Measurements from ENCODE around the gene C1orf198.

C1orf198 gene

DNA sequence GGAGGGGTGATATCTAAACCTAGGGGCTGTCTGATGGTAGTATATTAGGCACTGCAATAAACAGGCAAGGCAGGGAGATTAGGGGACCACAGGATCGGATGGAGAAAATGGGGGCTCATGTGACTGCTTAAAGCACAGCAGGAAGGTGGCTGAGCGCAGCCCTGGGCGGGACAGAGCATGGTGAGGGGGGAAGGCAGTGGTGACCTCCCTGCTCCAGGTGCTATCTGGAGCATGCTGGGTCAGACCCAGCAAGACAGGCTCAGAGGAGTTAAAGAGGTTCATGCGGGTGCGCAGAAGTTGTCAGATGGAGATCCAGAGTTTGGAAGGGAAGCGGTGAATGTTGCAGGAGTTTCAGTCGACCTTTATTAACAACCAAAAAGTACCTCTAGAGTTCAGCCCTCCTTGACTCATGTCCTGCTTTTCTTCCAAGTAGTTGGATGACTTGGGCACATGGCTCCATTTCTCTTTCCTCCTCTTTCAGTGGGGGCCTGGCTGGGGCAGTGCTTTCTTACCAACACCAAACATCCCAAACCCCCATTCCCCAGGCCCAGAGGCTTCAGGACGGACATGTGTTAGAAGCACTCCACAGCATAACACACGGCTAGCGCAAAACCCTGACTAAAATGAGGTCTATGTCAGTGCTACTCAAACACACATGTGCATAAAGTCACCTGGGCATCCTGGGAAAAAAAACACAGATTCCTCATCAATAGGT, 79.6 kb downstream of the C1orf198 start:
- no peaks in the 10 kb centered on the region for H3K4me1 ChIP-seq (ENCODE audit: control insufficient read depth, insufficient read depth, low read length)
- H3K27me3 ChIP-seq (ENCODE audit: control insufficient read depth, insufficient read depth, low read length), result peaks cover 4% of the 10 kb centered on the region; the same call in 1 of the 2 replicates
- H3K36me3 ChIP-seq (ENCODE audit: control insufficient read depth, insufficient read depth, low read length), result no peaks in the 10 kb centered on the region
- no peak for DNase-seq (ENCODE audit: low read depth, low spot score)
- H3K4me3 ChIP-seq (ENCODE audit: low read length), result no peak overlapping the region
- no CpG with 5 or more reads among the region's 10 CpGs for WGBS (ENCODE audit: insufficient coverage, insufficient read length)
- H3K27ac ChIP-seq (ENCODE audit: low read length), result no peak overlapping the region
- no peaks in the 10 kb centered on the region for H3K9me3 ChIP-seq (ENCODE audit: control insufficient read depth, insufficient read depth, low read length)

GRCh38 chr1:230787471-230787870, 80.8 kb downstream of the C1orf198 start:
- H3K27me3 ChIP-seq (ENCODE audit: control insufficient read depth, insufficient read depth, low read length), result peaks cover 5% of the 10 kb centered on the region
- WGBS (ENCODE audit: insufficient coverage, insufficient read length), result no CpG with 5 or more reads among the region's 7 CpGs

More at GRCh38 chr1:230787471-230787870, 80.8 kb downstream of the C1orf198 start:
- H3K36me3 ChIP-seq (ENCODE audit: control insufficient read depth, insufficient read depth, low read length), result no peaks in the 10 kb centered on the region
- H3K9me3 ChIP-seq (ENCODE audit: control insufficient read depth, insufficient read depth, low read length), result no peaks in the 10 kb centered on the region
- no peaks in the 10 kb centered on the region for H3K4me1 ChIP-seq (ENCODE audit: control insufficient read depth, insufficient read depth, low read length)
- DNase-seq (ENCODE audit: low read depth, low spot score), result no peak
- H3K27ac ChIP-seq (ENCODE audit: low read length), result no peak overlapping the region
- no peak overlapping the region for H3K4me3 ChIP-seq (ENCODE audit: low read length)

Measured in iPS DF 6.9 (cell line).